Neural progenitor cell (in vitro differentiated cells): ENCODE results near the gene GNAZ.
"Not testable (repeated sequence)": the region's sequence is repeated elsewhere in the genome, so short reads cannot be mapped to it uniquely, and the experiment has no call there.

Source experiments
- CTCF ChIP-seq: fragments of 200-600 bp; sonication (generic); IDR thresholded peaks from 2 replicates; pipeline ENCODE4 v1.5.1; 2017; ENCODE audit warnings: antibody characterized with exemption, mild to moderate bottlenecking
- EZH2 ChIP-seq: fragments of 200-600 bp; sonication (generic); IDR thresholded peaks from 2 replicates; pipeline ENCODE4 v1.6.1; 2017; ENCODE audit warnings: antibody characterized with exemption, mild to moderate bottlenecking, moderate library complexity

GRCh38 chr22:23021660-23022353, 48.5 kb upstream of the GNAZ start:
- TF ChIP-seq CTCF, EZH2: not testable (repeated sequence)
